K562 (cell line): ENCODE results near the gene TUT4. TPM values are rescaled to one million over a fixed set of nuclear protein-coding genes. Genes with fewer than 3 reads are reported as not detected.

Source experiments
- BACH1 ChIP-seq: fragments of 200-800 bp; sonication (Bioruptor generic); IDR thresholded peaks from 2 replicates; pipeline ENCODE4 v1.6.1; 2016; ENCODE audit warnings: missing genetic modification characterization, missing compliant biosample characterization
- E2F4 ChIP-seq: sonication (generic); formaldehyde crosslinking; IDR thresholded peaks from 2 replicates; pipeline ENCODE4 v1.8.0; 2022; ENCODE audit warnings: mild to moderate bottlenecking, low read depth, missing genetic modification reagents
- HDAC3 ChIP-seq: fragments of 450-650 bp; IDR thresholded peaks from 2 replicates; pipeline ENCODE4 v1.6.1; 2018; ENCODE audit warnings: borderline replicate concordance, mild to moderate bottlenecking, moderate library complexity; ENCODE audit not compliant: partially characterized antibody
- KAT8 ChIP-seq: fragments of 450-650 bp; IDR thresholded peaks from 2 replicates; pipeline ENCODE4 v1.6.1; 2016; ENCODE audit warnings: low read depth, mild to moderate bottlenecking
- MNT ChIP-seq, 2 experiments: fragments of 450-650 bp; conservative IDR thresholded peaks; 2 replicates each; pipeline ENCODE4 v1.6.1; 2017; ENCODE audit warnings: mild to moderate bottlenecking in 2 of 2, moderate library complexity in 2 of 2
- NFATC3 ChIP-seq: fragments of 450-650 bp; IDR thresholded peaks from 2 replicates; pipeline ENCODE4 v1.6.1; 2017; ENCODE audit warnings: mild to moderate bottlenecking
- NONO ChIP-seq, 2 experiments: fragments of 200-400 bp in 1 of 2; fragments of 450-650 bp in 1 of 2; formaldehyde crosslinking in 1 of 2; IDR thresholded peaks; 2 replicates each; pipeline ENCODE4 v1.6.1; 2017; ENCODE audit warnings: low read depth in 2 of 2, mild to moderate bottlenecking in 2 of 2, moderate library complexity in 2 of 2, low read length in 1 of 2
- SIN3A ChIP-seq, 2 experiments: fragments of 150-350 bp in 1 of 2; IDR thresholded peaks; 2 replicates each; pipeline ENCODE4 v1.6.1; 2011 to 2016; ENCODE audit warnings: borderline replicate concordance in 2 of 2, low read depth in 2 of 2, low read length in 2 of 2, mild to moderate bottlenecking in 2 of 2, moderate library complexity in 2 of 2; ENCODE audit not compliant: control insufficient read depth in 1 of 2
- SP1 ChIP-seq: sonication (generic); formaldehyde crosslinking; IDR thresholded peaks from 2 replicates; pipeline ENCODE4 v1.8.1; 2022; ENCODE audit warnings: mild to moderate bottlenecking, missing genetic modification reagents
- TEAD4 ChIP-seq, 2 experiments: sonication (generic) in 1 of 2; formaldehyde crosslinking in 1 of 2; IDR thresholded peaks; 2 replicates each; pipeline versions ENCODE4 v1.6.1 to v1.8.0; 2012 to 2022; ENCODE audit warnings: borderline replicate concordance in 1 of 2, inconsistent platforms in 1 of 2, low read length in 1 of 2, mild to moderate bottlenecking in 1 of 2, missing genetic modification reagents in 1 of 2
- THRAP3 ChIP-seq: fragments of 450-650 bp; IDR thresholded peaks from 2 replicates; pipeline ENCODE4 v1.6.1; 2016; ENCODE audit warnings: mild to moderate bottlenecking, inconsistent platforms, borderline replicate concordance
- ZC3H4 ChIP-seq: sonication (generic); formaldehyde crosslinking; IDR thresholded peaks from 2 replicates; pipeline ENCODE4 v1.9.0; 2021; ENCODE audit warnings: missing genetic modification reagents, borderline replicate concordance
- ZMIZ1 ChIP-seq, 2 experiments: fragments of 150-350 bp in 1 of 2; IDR thresholded peaks; 2 replicates each; pipeline ENCODE4 v1.6.1; 2012 to 2016; ENCODE audit warnings: low read depth in 2 of 2, low read length in 2 of 2, mild to moderate bottlenecking in 1 of 2, moderate library complexity in 1 of 2
- ZNF316 ChIP-seq: fragments of 450-650 bp; IDR thresholded peaks from 2 replicates; pipeline ENCODE4 v1.6.1; 2016
- polyA plus RNA-seq, 8 experiments: library from polyadenylated mRNA; depleted of rRNA in 4 of 8; stranded (reverse) in 5 of 8; unstranded in 3 of 8; fragments of >200 nt; fragmentation: Nextera tagmentation in 2 of 8; fragmentation: Illumina TruSeq in 1 of 8; extraction: Ambion mirVana in 2 of 8; extraction: Trizol in 1 of 8; gene quantifications; 2 replicates each; pipeline versions ENCODE4 v1.2.1 to v1.2.3, GENCODE V29; 2011 to 2014; ENCODE audit warnings: inconsistent platforms in 1 of 8, missing spikeins in 1 of 8
- total RNA-seq, 7 experiments: library from RNA; depleted of rRNA in 6 of 7; stranded (reverse); fragments of >200 nt in 6 of 7; fragmentation: Illumina TruSeq in 2 of 7; extraction: Trizol in 2 of 7; gene quantifications; 2 replicates each; pipeline versions ENCODE4 v1.2.1 to v1.2.3, GENCODE V29; 2011 to 2021; ENCODE audit warnings: low replicate concordance in 1 of 7
- TF ChIP-seq, protein P1 (sequence below): fragments of 450-650 bp; formaldehyde crosslinking; IDR thresholded peaks from 2 replicates; pipeline ENCODE4 v1.4.0; 2022; ENCODE audit warnings: missing genetic modification characterization
- TF ChIP-seq, protein P2 (sequence below): fragments of 250-450 bp; sonication (Bioruptor Pico); IDR thresholded peaks from 2 replicates; pipeline ENCODE4 v1.4.0; 2020

Gene TUT4
- total and polyA plus RNA-seq, 9 of the 15 experiments (the other 6 are each of a cell fraction or from before 2014, with no cell fraction given): 15.8 to 53.5 (median 36.7) TPM

- peak; percentile 76; the same call in 1 of the 2 replicates for TF ChIP-seq E2F4
- 0 out of 2 replicates have a peak, but pooled peaks have one; percentile 35 for TF ChIP-seq NFATC3
- TF ChIP-seq BACH1 (tag): peak; percentile 95
- peak; percentile 90 for TF ChIP-seq ZNF316
- TF ChIP-seq TEAD4 (IDR thresholded peaks at IDR 0.05; ENCODE audit: low read length): peak; percentile 17; the same call in 1 of the 2 replicates
- no peak for TF ChIP-seq TEAD4 (CRISPR knock-in tag; IDR thresholded peaks at IDR 0.05; ENCODE audit: borderline replicate concordance)
- TF ChIP-seq, protein P1, sequence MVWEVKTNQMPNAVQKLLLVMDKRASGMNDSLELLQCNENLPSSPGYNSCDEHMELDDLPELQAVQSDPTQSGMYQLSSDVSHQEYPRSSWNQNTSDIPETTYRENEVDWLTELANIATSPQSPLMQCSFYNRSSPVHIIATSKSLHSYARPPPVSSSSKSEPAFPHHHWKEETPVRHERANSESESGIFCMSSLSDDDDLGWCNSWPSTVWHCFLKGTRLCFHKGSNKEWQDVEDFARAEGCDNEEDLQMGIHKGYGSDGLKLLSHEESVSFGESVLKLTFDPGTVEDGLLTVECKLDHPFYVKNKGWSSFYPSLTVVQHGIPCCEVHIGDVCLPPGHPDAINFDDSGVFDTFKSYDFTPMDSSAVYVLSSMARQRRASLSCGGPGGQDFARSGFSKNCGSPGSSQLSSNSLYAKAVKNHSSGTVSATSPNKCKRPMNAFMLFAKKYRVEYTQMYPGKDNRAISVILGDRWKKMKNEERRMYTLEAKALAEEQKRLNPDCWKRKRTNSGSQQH: no peak; the same call in 1 of the 2 replicates
- TF ChIP-seq HDAC3: peak; percentile 96
- TF ChIP-seq, protein P2, sequence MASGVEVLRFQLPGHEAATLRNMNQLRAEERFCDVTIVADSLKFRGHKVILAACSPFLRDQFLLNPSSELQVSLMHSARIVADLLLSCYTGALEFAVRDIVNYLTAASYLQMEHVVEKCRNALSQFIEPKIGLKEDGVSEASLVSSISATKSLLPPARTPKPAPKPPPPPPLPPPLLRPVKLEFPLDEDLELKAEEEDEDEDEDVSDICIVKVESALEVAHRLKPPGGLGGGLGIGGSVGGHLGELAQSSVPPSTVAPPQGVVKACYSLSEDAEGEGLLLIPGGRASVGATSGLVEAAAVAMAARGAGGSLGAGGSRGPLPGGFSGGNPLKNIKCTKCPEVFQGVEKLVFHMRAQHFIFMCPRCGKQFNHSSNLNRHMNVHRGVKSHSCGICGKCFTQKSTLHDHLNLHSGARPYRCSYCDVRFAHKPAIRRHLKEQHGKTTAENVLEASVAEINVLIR (CRISPR knock-in tag): 0 out of 2 replicates have a peak, but pooled peaks have one; percentile 38
- no peak; the same call in 1 of the 2 replicates for TF ChIP-seq SP1 (CRISPR knock-in tag)
- 0 out of 4 replicates have a peak, but pooled peaks of 1 of the 2 experiments have one; percentile 66 for TF ChIP-seq NONO (IDR thresholded peaks at IDR 0.05; ENCODE audit: low read depth in 2 of 2, low read length in 1 of 2)
- 0 out of 4 replicates have a peak, but pooled peaks have one; percentile 25 to 29 for TF ChIP-seq MNT (conservative IDR thresholded peaks at IDR 0.05)
- 0 out of 4 replicates have a peak, but pooled peaks of 1 of the 2 experiments have one; percentile 21 for TF ChIP-seq ZMIZ1 (IDR thresholded peaks at IDR 0.05; ENCODE audit: low read depth in 2 of 2, low read length in 2 of 2)
- TF ChIP-seq ZC3H4 (CRISPR knock-in tag): peak; percentile 74; the same call in 1 of the 2 replicates
- peak; percentile 19; the same call in 1 of the 2 replicates for TF ChIP-seq THRAP3
- peak in 1 of 2 experiments; percentile 80; a peak in 2 of 4 replicates for TF ChIP-seq SIN3A (IDR thresholded peaks at IDR 0.05; ENCODE audit: borderline replicate concordance in 2 of 2, control insufficient read depth in 1 of 2, low read depth in 2 of 2, low read length in 2 of 2)
- TF ChIP-seq KAT8: no peak
These were observed 149.3 kb downstream of the TUT4 start (continued) for GRCh38 chr1:52403566-52404115.
